ENCODE results near the gene LRIF1.
"Not testable (repeated sequence)": the region's sequence is repeated elsewhere in the genome, so short reads cannot be mapped to it uniquely, and the experiment has no call there.

Gene LRIF1

GRCh38 chr1:110963691-110964454 is at the start of gene LRIF1:
Gene LRIF1 (minus strand): TSS chr1:110963922. CDS start chr1:110963688, 234 bp downstream.
- peak; percentile 95 for DNase-seq

GRCh38 chr1:111008031-111008430 is 44.3 kb upstream of the LRIF1 start:
- DNase-seq = no peak

- no peak for DNase-seq
Observed at GRCh38 chr1:111006556-111006955, 42.8 kb upstream of the LRIF1 start.

- DNase-seq = not testable (repeated sequence)
Observed at GRCh38 chr1:110999607-111000006, 35.9 kb upstream of the LRIF1 start.

- not testable (repeated sequence) for DNase-seq
Observed at GRCh38 chr1:110992329-110992728, 28.6 kb upstream of the LRIF1 start.

GRCh38 chr1:110991295-110991694 is 27.6 kb upstream of the LRIF1 start:
- not testable (repeated sequence) for DNase-seq

GRCh38 chr1:110990541-110990940 is 26.8 kb upstream of the LRIF1 start:
- DNase-seq = no peak

- DNase-seq = no peak
Observed at GRCh38 chr1:110986407-110986891, 22.7 kb upstream of the LRIF1 start.

- DNase-seq = no peak
Observed at GRCh38 chr1:110982320-110982719, 18.6 kb upstream of the LRIF1 start.

- DNase-seq = no peak
Observed at GRCh38 chr1:110979154-110979553, 15.4 kb upstream of the LRIF1 start.

- no peak for DNase-seq
Observed at GRCh38 chr1:110976089-110976488, 12.4 kb upstream of the LRIF1 start.

GRCh38 chr1:110975265-110975664 is 11.5 kb upstream of the LRIF1 start:
- no peak for DNase-seq

- DNase-seq = no peak
Observed at GRCh38 chr1:110967256-110967655, 3.5 kb upstream of the LRIF1 start.

- no peak for DNase-seq
Observed at GRCh38 chr1:110964455-110964903, 757 bp upstream of the LRIF1 start.

GRCh38 chr1:110962892-110963690 is 631 bp downstream of the LRIF1 start:
- peak; percentile 50 for DNase-seq

- DNase-seq = no peak
Observed at GRCh38 chr1:110961902-110962301, 1.8 kb downstream of the LRIF1 start.

- no peak for DNase-seq
Observed at GRCh38 chr1:110960777-110961420, 2.8 kb downstream of the LRIF1 start.

- no peak for DNase-seq
Observed at GRCh38 chr1:110957798-110958197, 5.9 kb downstream of the LRIF1 start.

- no peak for DNase-seq
Observed at GRCh38 chr1:110956586-110956985, 7.1 kb downstream of the LRIF1 start.

- DNase-seq = no peak
Observed at GRCh38 chr1:110953031-110953430, 10.7 kb downstream of the LRIF1 start.

- no peak for DNase-seq
Observed at GRCh38 chr1:110952031-110952430, 11.7 kb downstream of the LRIF1 start.

GRCh38 chr1:110951161-110951560 is 12.6 kb downstream of the LRIF1 start:
- DNase-seq = no peak
